Osteoblast (primary cell): Measurements from ENCODE around the gene DGKB. TPM values are rescaled to one million over a fixed set of nuclear protein-coding genes. Genes with fewer than 3 reads are reported as not detected.

Source experiments
- DNase-seq: peaks from one replicate; pipeline ENCODE4 v3.0.0; 2011; ENCODE audit warnings: low spot score, mixed read lengths; ENCODE audit not compliant: insufficient read length; ENCODE audit errors: missing footprints
- H2AFZ ChIP-seq: 2 replicates; pipeline ENCODE4 v1.6.0; 2011; ENCODE audit warnings: mild to moderate bottlenecking, low read length
- H3K27ac ChIP-seq: 2 replicates; pipeline ENCODE4 v1.5.1; 2011; ENCODE audit warnings: mild to moderate bottlenecking, low read depth, low read length, moderate library complexity
- H3K27me3 ChIP-seq: 2 replicates; pipeline ENCODE4 v1.6.0; 2012; ENCODE audit warnings: mild to moderate bottlenecking, control low read depth, inconsistent platforms, low read length, moderate library complexity; ENCODE audit not compliant: insufficient read depth
- H3K36me3 ChIP-seq: 2 replicates; pipeline ENCODE4 v1.5.1; 2011; ENCODE audit warnings: mild to moderate bottlenecking, low read length, control low read depth, moderate library complexity; ENCODE audit not compliant: insufficient read depth
- H3K4me1 ChIP-seq: 2 replicates; pipeline ENCODE4 v1.5.1; 2011; ENCODE audit warnings: mild to moderate bottlenecking, low read length, control low read depth, moderate library complexity; ENCODE audit not compliant: insufficient read depth
- H3K4me2 ChIP-seq: 2 replicates; pipeline ENCODE4 v1.6.0; 2011; ENCODE audit warnings: mild to moderate bottlenecking, low read length; ENCODE audit not compliant: insufficient read depth
- H3K4me3 ChIP-seq: fragments of 200-600 bp; sonication (generic); 3 replicates; pipeline ENCODE4 v1.5.1; 2012; ENCODE audit warnings: mild to moderate bottlenecking, low read length, inconsistent platforms; ENCODE audit not compliant: insufficient read depth
- H3K79me2 ChIP-seq: 2 replicates; pipeline ENCODE4 v1.6.0; 2012; ENCODE audit warnings: mild to moderate bottlenecking, low read length, control low read depth, inconsistent platforms; ENCODE audit not compliant: insufficient read depth
- H3K9me3 ChIP-seq: 2 replicates; pipeline ENCODE4 v1.5.1; 2011; ENCODE audit warnings: low read depth, low read length, control low read depth
- H4K20me1 ChIP-seq: 2 replicates; pipeline ENCODE4 v1.6.0; 2012; ENCODE audit warnings: mild to moderate bottlenecking, low read length, control low read depth; ENCODE audit not compliant: insufficient read depth
- total RNA-seq: library from RNA; depleted of rRNA; stranded (reverse); fragments of >200 nt; gene quantifications from 2 replicates; pipeline ENCODE4 v1.2.3, GENCODE V29; 2012
- TF ChIP-seq, protein P1 (sequence below): IDR thresholded peaks from 2 replicates; pipeline ENCODE4 v1.5.1; 2011; ENCODE audit warnings: mild to moderate bottlenecking, low read depth, low read length, moderate library complexity; ENCODE audit errors: extremely low read depth

DGKB gene
- total RNA-seq, 1 donor = 1.1 TPM

DNA sequence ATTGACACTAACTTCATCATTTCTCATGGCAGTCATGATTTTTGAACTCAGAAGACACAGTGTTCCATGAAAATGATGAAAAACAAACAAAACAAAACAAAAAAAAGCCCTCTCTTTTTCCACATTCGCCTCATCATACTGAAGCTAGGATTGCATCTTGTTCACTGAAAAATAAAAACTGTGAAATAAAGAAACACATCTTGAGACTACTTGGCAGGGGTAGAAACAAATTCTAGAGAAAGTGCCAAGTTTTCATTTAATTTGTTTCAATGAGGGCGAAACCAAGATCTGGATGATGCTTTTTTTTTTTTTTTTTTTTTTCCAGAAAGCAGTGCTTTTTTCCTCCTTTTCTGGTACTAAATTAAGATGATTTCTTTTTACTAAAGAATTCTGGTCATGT, 562.7 kb downstream of the DGKB start:
- Histone ChIP-seq H3K27me3 (no peaks in the 10 kb centered on the region), H3K79me2 (no peaks in the 10 kb centered on the region), H3K4me3 (no peak overlapping the region), H4K20me1 (no peaks in the 10 kb centered on the region), H3K27ac (no peak overlapping the region), H2AFZ (no peak overlapping the region), H3K4me1 (no peaks in the 10 kb centered on the region), H3K4me2 (no peak overlapping the region), H3K36me3 (no peaks in the 10 kb centered on the region), H3K9me3 (no peaks in the 10 kb centered on the region)
- no peak for DNase-seq
- TF ChIP-seq, protein P1, sequence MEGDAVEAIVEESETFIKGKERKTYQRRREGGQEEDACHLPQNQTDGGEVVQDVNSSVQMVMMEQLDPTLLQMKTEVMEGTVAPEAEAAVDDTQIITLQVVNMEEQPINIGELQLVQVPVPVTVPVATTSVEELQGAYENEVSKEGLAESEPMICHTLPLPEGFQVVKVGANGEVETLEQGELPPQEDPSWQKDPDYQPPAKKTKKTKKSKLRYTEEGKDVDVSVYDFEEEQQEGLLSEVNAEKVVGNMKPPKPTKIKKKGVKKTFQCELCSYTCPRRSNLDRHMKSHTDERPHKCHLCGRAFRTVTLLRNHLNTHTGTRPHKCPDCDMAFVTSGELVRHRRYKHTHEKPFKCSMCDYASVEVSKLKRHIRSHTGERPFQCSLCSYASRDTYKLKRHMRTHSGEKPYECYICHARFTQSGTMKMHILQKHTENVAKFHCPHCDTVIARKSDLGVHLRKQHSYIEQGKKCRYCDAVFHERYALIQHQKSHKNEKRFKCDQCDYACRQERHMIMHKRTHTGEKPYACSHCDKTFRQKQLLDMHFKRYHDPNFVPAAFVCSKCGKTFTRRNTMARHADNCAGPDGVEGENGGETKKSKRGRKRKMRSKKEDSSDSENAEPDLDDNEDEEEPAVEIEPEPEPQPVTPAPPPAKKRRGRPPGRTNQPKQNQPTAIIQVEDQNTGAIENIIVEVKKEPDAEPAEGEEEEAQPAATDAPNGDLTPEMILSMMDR = no peak

GRCh38 chr7:14336256-14336655, 566.3 kb downstream of the DGKB start:
- no peaks in the 10 kb centered on the region for H4K20me1 ChIP-seq
- no peaks in the 10 kb centered on the region for H3K79me2 ChIP-seq
- no peak overlapping the region for H3K4me3 ChIP-seq
- no peaks in the 10 kb centered on the region for H3K27me3 ChIP-seq
- no peak overlapping the region for H3K27ac ChIP-seq
- DNase-seq = no peak
- no peaks in the 10 kb centered on the region for H3K4me1 ChIP-seq
- no peaks in the 10 kb centered on the region for H3K9me3 ChIP-seq
- TF ChIP-seq, protein P1 = no peak
- peak overlapping the region; percentile 34 for H2AFZ ChIP-seq
- no peaks in the 10 kb centered on the region for H3K36me3 ChIP-seq
- no peak overlapping the region for H3K4me2 ChIP-seq

- no peak overlapping the region for H2AFZ ChIP-seq
- DNase-seq = no peak
- H3K4me3 ChIP-seq = no peak overlapping the region
- no peaks in the 10 kb centered on the region for H3K79me2 ChIP-seq
- H3K36me3 ChIP-seq = no peaks in the 10 kb centered on the region
- H3K27ac ChIP-seq = no peak overlapping the region
- H3K27me3 ChIP-seq = no peaks in the 10 kb centered on the region
- H3K9me3 ChIP-seq = no peaks in the 10 kb centered on the region
- H3K4me2 ChIP-seq = no peak overlapping the region
- TF ChIP-seq, protein P1 = no peak
- no peaks in the 10 kb centered on the region for H4K20me1 ChIP-seq
- H3K4me1 ChIP-seq = no peaks in the 10 kb centered on the region
Measured at GRCh38 chr7:14332155-14332554, 570.4 kb downstream of the DGKB start.

- TF ChIP-seq, protein P1 = no peak
- H3K79me2 ChIP-seq = no peaks in the 10 kb centered on the region
- H4K20me1 ChIP-seq = no peaks in the 10 kb centered on the region
- H3K27ac ChIP-seq = no peak overlapping the region
- no peak overlapping the region for H2AFZ ChIP-seq
- no peaks in the 10 kb centered on the region for H3K27me3 ChIP-seq
- no peaks in the 10 kb centered on the region for H3K4me1 ChIP-seq
- H3K4me3 ChIP-seq = no peak overlapping the region
- no peak for DNase-seq
- no peaks in the 10 kb centered on the region for H3K9me3 ChIP-seq
- no peaks in the 10 kb centered on the region for H3K36me3 ChIP-seq
- no peak overlapping the region for H3K4me2 ChIP-seq
Measured at GRCh38 chr7:14324767-14325166, 577.8 kb downstream of the DGKB start.
